ENCODE data around the gene SLC27A5. TPM values are rescaled to one million over a fixed set of nuclear protein-coding genes. Genes with fewer than 3 reads are reported as not detected.

Gene SLC27A5, protein sequence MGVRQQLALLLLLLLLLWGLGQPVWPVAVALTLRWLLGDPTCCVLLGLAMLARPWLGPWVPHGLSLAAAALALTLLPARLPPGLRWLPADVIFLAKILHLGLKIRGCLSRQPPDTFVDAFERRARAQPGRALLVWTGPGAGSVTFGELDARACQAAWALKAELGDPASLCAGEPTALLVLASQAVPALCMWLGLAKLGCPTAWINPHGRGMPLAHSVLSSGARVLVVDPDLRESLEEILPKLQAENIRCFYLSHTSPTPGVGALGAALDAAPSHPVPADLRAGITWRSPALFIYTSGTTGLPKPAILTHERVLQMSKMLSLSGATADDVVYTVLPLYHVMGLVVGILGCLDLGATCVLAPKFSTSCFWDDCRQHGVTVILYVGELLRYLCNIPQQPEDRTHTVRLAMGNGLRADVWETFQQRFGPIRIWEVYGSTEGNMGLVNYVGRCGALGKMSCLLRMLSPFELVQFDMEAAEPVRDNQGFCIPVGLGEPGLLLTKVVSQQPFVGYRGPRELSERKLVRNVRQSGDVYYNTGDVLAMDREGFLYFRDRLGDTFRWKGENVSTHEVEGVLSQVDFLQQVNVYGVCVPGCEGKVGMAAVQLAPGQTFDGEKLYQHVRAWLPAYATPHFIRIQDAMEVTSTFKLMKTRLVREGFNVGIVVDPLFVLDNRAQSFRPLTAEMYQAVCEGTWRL
- 1 to 10 TPM; 7.1 to 8.5 TPM for total RNA-seq

GRCh38 chr19:58511353-58512208 is at the start of gene SLC27A5:
Gene SLC27A5, minus strand, starts transcription at chr19:58511992. Its CDS starts 37 bp downstream, at chr19:58511955.
- ATAC-seq (ENCODE audit: insufficient number of reproducible peaks, low FRiP score, low read depth), result no peak
- H3K27ac ChIP-seq, result no peak within 1 kb of the TSS
- H3K27me3 ChIP-seq (replicated peaks; ENCODE audit: insufficient read depth), result no peaks in the 10 kb centered on the region
- no peak within 1 kb of the TSS for H3K4me3 ChIP-seq
- peaks cover 0 to 14% of the 10 kb centered on the region in 2 donors for H3K4me1 ChIP-seq (ENCODE audit: control insufficient read depth in 1 of 2, low read depth in 2 of 2)
- no peak for DNase-seq (ENCODE audit: low spot score)
- peaks cover 12% of the 10 kb centered on the region for H3K36me3 ChIP-seq
- H3K9me3 ChIP-seq, result no peaks in the 10 kb centered on the region
- TF ChIP-seq CTCF (IDR thresholded peaks at IDR 0.05), result no peak

- Histone ChIP-seq H3K36me3 (peaks cover 7% of the 10 kb centered on the region), H3K27me3 (replicated peaks; ENCODE audit: insufficient read depth) (no peaks in the 10 kb centered on the region), H3K4me1 (ENCODE audit: control insufficient read depth in 1 of 2, low read depth in 2 of 2) (peaks cover 27 to 53% of the 10 kb centered on the region in 2 donors), H3K27ac (no peak overlapping the region), H3K9me3 (no peaks in the 10 kb centered on the region), H3K4me3 (no peak overlapping the region)
- no peak for ATAC-seq (ENCODE audit: insufficient number of reproducible peaks, low FRiP score, low read depth)
- no peak for TF ChIP-seq CTCF (IDR thresholded peaks at IDR 0.05)
- DNase-seq (ENCODE audit: low spot score), result no peak
Measured at GRCh38 chr19:58560921-58561320, 49.1 kb upstream of the SLC27A5 start.

DNA sequence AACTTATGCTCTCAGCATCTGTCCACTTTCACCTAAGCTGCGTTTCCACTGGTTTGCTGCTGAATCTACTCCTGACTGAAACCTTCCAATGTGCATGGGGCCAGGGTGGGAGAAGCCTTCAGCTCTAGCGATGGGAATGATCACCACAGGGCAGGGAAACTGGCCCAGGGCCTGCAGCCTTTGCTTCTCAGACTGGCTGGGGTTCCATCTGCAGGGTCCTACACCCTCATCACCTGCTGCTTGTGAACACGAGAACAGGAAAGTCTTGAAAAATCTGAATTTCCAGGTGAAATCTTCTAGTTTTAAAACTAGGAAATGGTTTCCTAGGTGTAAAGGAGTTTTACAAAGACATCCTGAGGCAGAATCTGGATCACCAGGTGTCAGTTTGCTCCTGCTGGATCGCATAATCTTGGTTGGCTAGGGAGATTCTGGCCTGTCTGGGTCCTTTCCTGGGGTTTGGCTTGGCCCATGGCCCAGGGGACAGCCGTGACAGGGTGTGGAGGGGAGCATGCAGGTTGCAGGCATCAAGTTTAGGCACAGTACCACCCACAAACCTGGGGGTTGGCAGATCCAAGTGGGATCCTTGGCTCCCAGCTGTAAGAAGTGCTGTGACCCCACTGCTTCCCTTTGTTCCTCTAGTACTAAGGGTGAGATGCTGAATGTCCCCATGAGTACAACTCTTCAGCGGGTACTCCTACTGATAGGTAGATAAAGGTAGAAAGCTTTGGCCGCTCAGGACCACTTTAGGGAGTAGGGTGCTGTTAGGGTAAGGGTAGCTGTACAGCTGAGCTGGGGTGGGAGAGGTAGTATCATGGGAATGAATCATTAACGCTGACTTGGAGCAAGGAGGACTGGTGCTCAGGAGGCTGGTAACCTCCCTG is 48.5 kb upstream of the SLC27A5 start:
- Histone ChIP-seq H3K9me3 (no peaks in the 10 kb centered on the region), H3K36me3 (peaks cover 9% of the 10 kb centered on the region), H3K27me3 (replicated peaks; ENCODE audit: insufficient read depth) (no peaks in the 10 kb centered on the region), H3K4me1 (ENCODE audit: control insufficient read depth in 1 of 2, low read depth in 2 of 2) (peaks cover 33 to 60% of the 10 kb centered on the region in 2 donors), H3K4me3 (peak overlapping the region; percentile 95), H3K27ac (peak overlapping the region; percentile 99 to 100)
- no peak for DNase-seq (ENCODE audit: low spot score)
- no peak for TF ChIP-seq CTCF (IDR thresholded peaks at IDR 0.05)
- no peak for ATAC-seq (ENCODE audit: insufficient number of reproducible peaks, low FRiP score, low read depth)

DNA sequence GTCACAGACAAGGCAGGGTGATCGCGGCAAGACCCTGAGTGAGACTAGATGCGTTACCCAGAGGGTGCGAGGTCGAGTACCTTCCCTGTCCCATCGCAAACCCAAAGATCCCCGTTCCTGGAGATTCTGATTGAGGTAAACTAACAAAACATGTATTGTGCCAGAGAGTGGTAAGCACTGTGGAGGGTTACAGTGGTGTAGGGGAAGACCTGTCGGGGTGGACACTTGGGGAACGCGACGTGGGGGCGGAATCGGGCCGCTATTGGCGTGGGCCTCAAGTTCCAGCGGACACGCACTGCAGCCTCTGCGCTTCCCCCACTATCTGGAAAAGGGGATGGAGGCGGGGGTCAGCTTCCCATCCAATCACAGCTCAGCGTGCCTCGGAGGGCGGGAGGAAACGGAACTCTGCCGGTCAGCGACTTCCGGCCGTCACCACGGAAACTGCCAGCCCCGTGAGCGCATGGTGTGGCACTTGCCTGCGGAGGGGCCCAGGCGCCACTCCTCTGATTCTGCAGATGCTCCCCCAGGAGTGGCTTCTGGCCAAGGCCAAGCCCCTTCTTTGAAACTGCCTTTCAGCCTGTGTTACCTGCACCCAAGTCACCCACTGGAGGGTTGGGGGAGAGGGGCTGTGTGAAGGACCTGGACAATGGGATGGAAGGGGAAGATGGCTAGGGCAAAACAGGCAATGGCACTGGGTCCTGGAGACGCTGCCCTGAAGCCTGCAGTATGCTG is 47.6 kb upstream of the SLC27A5 start:
- H3K4me3 ChIP-seq, result peak overlapping the region; percentile 95
- H3K36me3 ChIP-seq, result peaks cover 9% of the 10 kb centered on the region
- H3K4me1 ChIP-seq (ENCODE audit: control insufficient read depth in 1 of 2, low read depth in 2 of 2), result peaks cover 33 to 63% of the 10 kb centered on the region in 2 donors
- no peaks in the 10 kb centered on the region for H3K9me3 ChIP-seq
- DNase-seq (ENCODE audit: low spot score), result peak; percentile 76
- ATAC-seq (ENCODE audit: insufficient number of reproducible peaks, low FRiP score, low read depth), result peak; percentile 44
- H3K27ac ChIP-seq, result peak overlapping the region; percentile 99 to 100
- no peaks in the 10 kb centered on the region for H3K27me3 ChIP-seq (replicated peaks; ENCODE audit: insufficient read depth)
- no peak for TF ChIP-seq CTCF (IDR thresholded peaks at IDR 0.05)

Data from thoracic aorta (tissue), 2 donors.